HG03135 (cell line): ENCODE results near the gene FA2H.
"Not testable (repeated sequence)": the region's sequence is repeated elsewhere in the genome, so short reads cannot be mapped to it uniquely, and the experiment has no call there.

Experiments
- ATAC-seq: cut with Tn5 transposase; IDR thresholded peaks from one replicate; pipeline ENCODE4 v1.9.1; 2021; ENCODE audit warnings: mild to moderate bottlenecking, moderate library complexity; ENCODE audit not compliant: unreplicated experiment

The FA2H gene

GRCh38 chr16:74695450-74696422 is 78.9 kb downstream of the FA2H start:
- peak; percentile 89 for ATAC-seq

- no peak for ATAC-seq
These were observed 83.3 kb downstream of the FA2H start for GRCh38 chr16:74691093-74691855.

- ATAC-seq, result no peak
These were observed 92.1 kb downstream of the FA2H start for GRCh38 chr16:74682556-74682955.

DNA sequence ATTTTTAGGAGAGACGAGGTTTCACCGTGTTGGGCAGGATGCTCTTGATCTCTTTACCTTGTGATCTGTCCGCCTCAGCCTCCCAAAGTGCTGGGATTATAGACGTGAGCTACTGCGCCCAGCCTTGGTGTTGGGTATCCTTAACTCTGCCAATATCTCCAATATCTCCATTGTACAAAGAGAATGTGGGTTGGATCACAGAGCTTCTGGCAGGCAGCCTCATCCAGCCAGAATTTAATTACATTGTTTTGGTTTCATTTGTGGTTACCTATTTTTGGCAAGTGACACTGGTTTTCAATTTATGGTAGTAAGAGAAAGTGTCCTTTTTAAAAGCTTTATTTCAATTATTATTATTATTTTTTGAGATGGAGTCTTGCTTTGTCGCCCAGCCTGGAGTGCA is 93.9 kb downstream of the FA2H start:
- no peak for ATAC-seq

DNA sequence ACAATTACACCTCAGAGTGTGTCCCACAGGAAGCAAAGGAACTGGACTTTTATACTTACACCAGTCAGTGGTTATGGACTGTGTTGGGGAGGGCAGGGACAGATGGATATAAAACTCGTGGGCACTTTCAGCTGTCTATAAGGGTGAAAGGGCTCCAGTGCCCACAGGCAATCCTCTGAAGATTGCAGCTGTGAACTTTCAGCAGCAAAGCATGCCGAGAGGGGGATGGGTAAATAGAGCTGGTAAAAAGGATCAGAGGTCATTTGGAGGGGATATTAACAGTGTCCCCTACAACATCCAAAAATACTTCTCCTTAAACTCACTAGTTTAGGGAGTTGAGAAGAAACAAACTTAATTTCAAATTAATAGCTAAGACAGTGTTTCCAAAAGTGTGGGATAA is 94.6 kb downstream of the FA2H start:
- no peak for ATAC-seq

- ATAC-seq, result no peak
These were observed 96.8 kb downstream of the FA2H start for GRCh38 chr16:74677868-74678267.

DNA sequence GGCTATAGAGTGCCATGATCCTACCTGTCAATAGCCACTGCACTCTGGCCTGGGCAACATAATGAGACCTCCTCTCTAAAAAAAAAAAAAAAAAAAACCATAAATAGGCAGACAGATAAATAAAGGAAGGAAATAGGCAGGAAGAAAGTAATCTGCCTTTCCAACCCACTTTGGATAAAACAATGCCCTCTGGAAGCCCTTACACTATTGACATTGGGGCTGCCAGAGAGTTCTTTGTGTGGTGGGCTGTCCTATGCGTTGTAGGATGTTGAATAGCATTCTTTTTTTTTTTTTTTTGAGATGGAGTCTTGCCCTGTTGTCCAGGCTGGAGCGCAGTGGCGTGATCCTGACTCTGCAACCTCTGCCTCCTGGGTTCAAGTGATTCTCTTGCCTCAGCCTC is 100.7 kb downstream of the FA2H start:
- no peak for ATAC-seq

DNA sequence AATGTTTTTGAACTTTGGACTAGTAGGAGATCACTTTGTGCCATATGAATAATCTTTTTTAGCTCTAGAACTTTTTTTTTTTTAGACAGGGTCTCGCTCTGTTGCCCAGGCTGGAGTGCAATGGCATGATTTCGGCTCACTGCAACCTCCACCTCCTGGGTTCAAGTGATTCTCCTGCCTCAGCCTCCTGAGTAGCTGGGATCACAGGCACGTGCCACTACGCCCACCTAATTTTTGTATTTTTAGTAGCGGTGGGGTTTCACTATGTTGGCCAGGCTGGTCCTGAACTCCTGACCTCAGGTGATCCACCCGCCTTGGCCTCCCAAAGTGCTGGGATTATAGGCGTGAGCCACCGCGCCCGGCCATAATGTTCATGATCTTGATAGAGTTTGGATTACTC is 105.7 kb downstream of the FA2H start:
- ATAC-seq, result not testable (repeated sequence)

- ATAC-seq, result no peak
These were observed 107.3 kb downstream of the FA2H start for GRCh38 chr16:74667255-74667700.

DNA sequence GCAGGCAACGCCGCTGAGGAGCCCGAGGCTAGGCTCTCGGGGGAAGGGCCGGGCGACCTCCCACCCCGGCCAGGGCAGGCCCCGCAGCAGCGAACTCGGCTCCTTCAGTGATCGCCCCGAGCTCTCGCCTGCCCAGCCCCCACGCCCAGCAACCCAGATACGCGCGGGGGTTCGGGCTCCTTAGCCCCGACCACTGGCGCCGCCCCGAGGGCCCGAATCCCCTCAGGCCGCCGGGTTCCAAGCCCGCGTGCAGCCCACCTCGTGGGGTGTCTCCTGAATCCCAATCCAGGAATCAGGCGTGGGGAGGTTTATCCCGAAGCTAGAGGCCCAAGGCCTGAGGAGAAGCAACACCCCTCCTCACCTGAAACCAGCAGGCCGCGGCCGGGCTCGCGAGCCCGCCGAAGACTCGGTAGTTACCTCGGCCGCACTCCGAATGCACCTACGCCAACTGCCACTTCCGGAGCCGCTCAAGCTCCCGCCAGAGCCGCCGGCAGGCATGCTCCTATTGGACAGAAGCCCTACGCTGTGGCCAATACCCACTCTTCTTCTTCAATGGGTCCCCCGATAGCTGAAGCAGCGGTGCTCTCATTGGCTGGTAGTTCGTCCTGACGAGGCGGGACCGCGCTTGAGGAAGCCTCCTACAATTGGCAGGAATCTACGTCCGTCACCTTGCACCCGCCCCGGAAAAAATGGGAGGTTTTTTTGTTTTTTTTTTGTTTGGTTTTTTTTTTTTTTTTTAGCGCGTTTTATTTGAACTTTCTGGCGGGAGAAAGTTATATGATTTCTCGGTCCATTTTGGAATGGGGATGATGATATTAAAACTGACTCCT is 108.0 kb downstream of the FA2H start, which contains the start of gene RFWD3:
Gene RFWD3, minus strand, starts transcription at position 453 of the 830 bp plus-strand sequence. CDS start 5,428 bp downstream, outside the sequence.
- ATAC-seq, result peak; percentile 100

DNA sequence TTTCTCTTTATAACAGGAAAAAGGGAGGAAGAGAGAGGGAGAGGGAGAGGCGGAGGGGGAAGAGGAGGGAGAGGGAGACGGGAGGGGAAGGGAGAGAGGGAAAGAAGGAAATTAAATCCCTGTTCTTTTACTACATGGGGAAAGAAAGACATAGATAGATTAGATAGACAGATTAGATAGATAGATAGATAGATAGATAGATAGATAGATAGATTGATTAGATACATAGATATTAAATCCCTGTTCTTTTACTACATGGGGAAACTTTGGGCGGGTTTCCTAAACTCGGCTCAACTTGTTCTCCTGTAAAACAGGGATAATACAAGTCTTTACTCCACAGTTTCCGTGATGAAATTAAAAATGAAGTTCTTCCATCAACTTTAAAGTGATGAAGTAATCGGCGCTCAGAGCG is 108.6 kb downstream of the FA2H start:
- no peak for ATAC-seq
